Adrenal gland (tissue), 12 donors: Measurements from ENCODE around the gene DAPK2. TPM values are rescaled to one million over a fixed set of nuclear protein-coding genes. Genes with fewer than 3 reads are reported as not detected.

Source experiments
- DNase-seq, 7 donors: peaks; one replicate each; pipeline ENCODE4 v3.0.0-alpha.2; 2019 to 2020
- H3K27ac ChIP-seq, 5 donors: fragments of 200-600 bp; sonication (generic) in 4 of 5; 1 replicate in 3 of 5; 2 replicates in 2 of 5; pipeline versions ENCODE4 v1.5.1 to v1.8.0; 2016 to 2020; ENCODE audit warnings: mild to moderate bottlenecking in 1 of 5
- H3K27me3 ChIP-seq: fragments of 200-600 bp; 2 replicates; pipeline ENCODE4 v1.8.0; 2021
- H3K36me3 ChIP-seq, 2 donors: fragments of 200-600 bp; replicated peaks in 1 of 2; 1 replicate in 1 of 2; 2 replicates in 1 of 2; pipeline versions ENCODE4 v1.5.1 to v1.8.0; 2018 to 2022
- H3K4me1 ChIP-seq, 2 donors: fragments of 200-600 bp; replicated peaks in 1 of 2; 1 replicate in 1 of 2; 2 replicates in 1 of 2; pipeline versions ENCODE4 v1.5.1 to v1.8.0; 2018 to 2021
- H3K4me3 ChIP-seq, 4 donors: fragments of 200-600 bp; sonication (generic) in 3 of 4; one replicate each; pipeline ENCODE4 v1.5.1; 2016 to 2018
- H3K9me3 ChIP-seq, 3 donors: fragments of 200-600 bp; sonication (generic) in 1 of 3; replicated peaks in 1 of 3; 1 replicate in 2 of 3; 2 replicates in 1 of 3; pipeline versions ENCODE4 v1.5.1 to v1.8.0; 2016 to 2021
- CTCF ChIP-seq, 6 experiments: fragments of 450-650 bp in 4 of 6; fragments of 200-600 bp in 2 of 6; sonication (generic) in 1 of 6; IDR thresholded peaks; 1 replicate in 5 of 6; 2 replicates in 1 of 6; pipeline versions ENCODE4 v1.5.1 to v1.8.0; 2016 to 2021; ENCODE audit warnings: antibody characterized with exemption in 6 of 6, mild to moderate bottlenecking in 2 of 6, moderate library complexity in 1 of 6
- POLR2A ChIP-seq, 2 donors: fragments of 450-650 bp; IDR thresholded peaks; one replicate each; pipeline ENCODE4 v1.6.1; 2017; ENCODE audit warnings: antibody characterized with exemption in 2 of 2, mild to moderate bottlenecking in 2 of 2, moderate library complexity in 1 of 2
- WGBS, 4 donors: extraction: QIAGEN DNeasy Blood & Tissue Kit in 2 of 4; methylation state at CpG; one replicate each; pipeline versions ENCODE4 v1.1.5 to v1.1.7; 2013 to 2017; 5-methylcytosine and 5-hydroxymethylcytosine counted together
- intact Hi-C, 2 donors: fragments of 100-400 bp; cut with DNase I; formaldehyde crosslinking; loops; one replicate each; pipeline versions ENCODE4 v1.14.1 to v1.15.0; 2022 to 2023
- microRNA counts, 2 donors: library from miRNA; unstranded; fragments of <30 nt; microRNA quantifications; one replicate each; lab custom pipeline; 2016
- microRNA-seq, 3 donors: library from miRNA; unstranded; fragments of <30 nt; microRNA quantifications; one replicate each; pipeline ENCODE4, GENCODE V29; 2017 to 2020
- polyA plus RNA-seq, 3 donors: library from polyadenylated mRNA; stranded (reverse); fragments of 200-250 nt in 2 of 3; fragments of 350-450 nt in 1 of 3; fragmentation: Illumina TruSeq in 1 of 3; extraction: RNeasy Lipid Tissue Mini Kit (QIAGEN cat#74804) in 1 of 3; gene quantifications; one replicate each; pipeline ENCODE4 v1.2.3, GENCODE V29; 2013 to 2014
- small RNA-seq, 2 donors: library from RNA; depleted of rRNA; stranded (forward); fragments of <200 nt; gene quantifications; one replicate each; pipeline ENCODE3, GENCODE V24; 2016
- total RNA-seq, 9 donors: library from RNA; depleted of rRNA in 4 of 9; stranded (reverse); fragments of >200 nt in 4 of 9; fragments of 120-200 nt in 1 of 9; fragmentation: NEBNext Ultra II Directional in 1 of 9; extraction: Animal tissue kit (Norgen Biotek cat#: 25700) in 1 of 9; gene quantifications; one replicate each; pipeline versions ENCODE4 v1.1.0 to v1.2.4, GENCODE V29; 2013 to 2023
- donor health status: healthy with polysubstance abuse.
- donor health status: Bipolar disorder and iron deficiency.
- donor health status: DM: yes; HTN: yes; CAD: no.
- donor health status: DM: no; HTN: no; CAD: no.
- donor health status: DM: no; HTN: no; CAD: no.
- donor health status: DM: yes; HTN: yes; CAD: no.

The DAPK2 gene
- total and polyA plus RNA-seq, 12 donors = 0.97 to 8.7 (median 6.1) TPM

- H3K36me3 ChIP-seq = no peaks in the 10 kb centered on the region
- DNase-seq = peak in 1 of 7 donors; percentile 5
- intact Hi-C loops = no loop called here
- H3K9me3 ChIP-seq = no peaks in the 10 kb centered on the region
- no peaks in the 10 kb centered on the region for H3K4me1 ChIP-seq
- no peak overlapping the region for H3K4me3 ChIP-seq
- TF ChIP-seq POLR2A (IDR thresholded peaks at IDR 0.05) = no peak
- TF ChIP-seq CTCF (IDR thresholded peaks at IDR 0.05) = no peak
- no peak overlapping the region for H3K27ac ChIP-seq
- WGBS, 4 donors = 47 to 61% (median 54%) methylated on average over 3 of the region's 3 CpGs
- H3K27me3 ChIP-seq = no peaks in the 10 kb centered on the region
These were observed 187.4 kb downstream of the DAPK2 start for GRCh38 chr15:63858881-63859280.

DNA sequence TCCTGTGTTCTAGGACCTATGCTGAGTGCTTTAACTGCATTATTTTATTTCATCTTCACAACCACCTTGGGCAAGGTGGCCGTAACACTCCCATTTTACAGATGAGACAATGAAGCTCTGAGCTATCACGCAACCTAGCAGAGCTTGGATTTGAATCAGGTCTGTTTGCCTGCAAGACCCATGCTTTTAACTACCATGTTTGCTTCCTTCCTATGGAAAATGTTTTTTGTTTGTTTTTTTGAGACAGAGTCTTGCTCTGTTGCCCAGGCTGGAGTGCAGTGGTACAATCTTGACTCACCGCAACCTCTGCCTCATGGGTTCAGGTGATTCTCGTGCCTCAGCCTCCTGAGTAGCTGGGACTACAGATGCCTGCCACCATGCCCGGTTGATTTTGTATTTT is 187.8 kb downstream of the DAPK2 start:
- no peaks in the 10 kb centered on the region for H3K4me1 ChIP-seq
- no peaks in the 10 kb centered on the region for H3K36me3 ChIP-seq
- intact Hi-C loops = no loop called here
- TF ChIP-seq CTCF (IDR thresholded peaks at IDR 0.05) = no peak
- no peak for TF ChIP-seq POLR2A (IDR thresholded peaks at IDR 0.05)
- no peaks in the 10 kb centered on the region for H3K27me3 ChIP-seq
- no peak overlapping the region for H3K4me3 ChIP-seq
- 91 to 98% (median 96%) methylated on average over 5 of the region's 5 CpGs for WGBS, 4 donors
- no peak overlapping the region for H3K27ac ChIP-seq
- DNase-seq = no peak
- no peaks in the 10 kb centered on the region for H3K9me3 ChIP-seq

DNA sequence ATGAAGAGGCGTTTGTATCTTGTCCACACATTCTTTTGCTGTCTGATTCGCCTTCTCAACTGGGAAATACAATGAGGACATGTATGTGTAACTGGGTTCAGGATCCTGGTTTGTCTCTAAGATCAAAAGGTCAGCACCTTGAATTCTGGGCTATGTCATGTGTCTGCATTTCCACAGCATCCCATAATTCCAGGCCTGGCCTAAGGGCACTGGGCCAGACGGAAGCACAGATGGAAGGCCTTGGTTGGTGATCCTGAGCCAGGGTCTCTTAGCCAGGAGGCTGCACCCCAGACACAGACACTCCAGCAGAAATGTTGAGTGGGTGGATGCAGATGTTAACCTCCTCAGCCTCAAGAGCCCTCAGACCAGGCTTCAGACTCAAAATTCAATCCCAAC is 188.8 kb downstream of the DAPK2 start:
- Histone ChIP-seq H3K36me3 (no peaks in the 10 kb centered on the region), H3K27ac (no peak overlapping the region), H3K9me3 (no peaks in the 10 kb centered on the region), H3K27me3 (no peaks in the 10 kb centered on the region), H3K4me3 (no peak overlapping the region), H3K4me1 (no peaks in the 10 kb centered on the region)
- TF ChIP-seq POLR2A (IDR thresholded peaks at IDR 0.05) (no peak), CTCF (IDR thresholded peaks at IDR 0.05) (no peak)
- DNase-seq = no peak
- 67 to 83% (median 79%) methylated on average over 2 to 3 of the region's 3 CpGs for WGBS, 4 donors
- intact Hi-C loops = no loop called here

MicroRNAs encoded within 50 kb of the gene (microRNA counts, 767-probe panel; counts per million panel counts)
- microRNA hsa-miR-422a (lab: Ali Mortazavi, UCI) = 0 counts per million in 2 donors

Small RNA genes within 50 kb of the gene (microRNA-seq; reads per million reads assigned to microRNA genes)
- 0 reads per million in 3 donors for gene MIR422A

Small RNA genes within 50 kb of the gene (small RNA-seq; reads per million reads assigned to genes)
- gene AC015914.2 = 0 reads per million in 2 donors
- gene MIR422A = 0 reads per million in 2 donors

Other genes starting within 250 kb of the DAPK2 start
- gene HERC1, start 212.5 kb downstream of the DAPK2 start, total RNA-seq = 100 to 1,000 TPM in 3 of 9 donors, 10 to 100 TPM in 6; 59.6 to 143 (median 93.7) TPM
- 10 to 100 TPM; 20.8 to 38.2 (median 31.2) TPM for gene HERC1, start 212.5 kb downstream of the DAPK2 start, polyA plus RNA-seq
- 100 to 1,000 TPM in 6 of 9 donors, 10 to 100 TPM in 3; 49.2 to 209 (median 119) TPM for gene CIAO2A, start 47.4 kb upstream of the DAPK2 start, total RNA-seq
- 100 to 1,000 TPM in 2 of 3 donors, 10 to 100 TPM in 1; 93.6 to 154 (median 108) TPM for gene CIAO2A, start 47.4 kb upstream of the DAPK2 start, polyA plus RNA-seq
- gene SNX1, start 49.5 kb upstream of the DAPK2 start, total RNA-seq = 100 to 1,000 TPM in 6 of 9 donors, 10 to 100 TPM in 3; 61.2 to 251 (median 143) TPM
- 100 to 1,000 TPM in 1 of 3 donors, 10 to 100 TPM in 2; 69.3 to 119 (median 78.1) TPM for gene SNX1, start 49.5 kb upstream of the DAPK2 start, polyA plus RNA-seq
- gene SNX22, start 105.2 kb upstream of the DAPK2 start, total RNA-seq = 1 to 10 TPM in 4 of 9 donors, under 1 TPM in 5; 0.35 to 2.5 (median 0.84) TPM
- 1 to 10 TPM in 2 of 3 donors, under 1 TPM in 1; 0.15 to 3.1 (median 2.3) TPM for gene SNX22, start 105.2 kb upstream of the DAPK2 start, polyA plus RNA-seq
- gene PPIB, start 116.5 kb upstream of the DAPK2 start, total RNA-seq = 1,000 to 10,000 TPM in 1 of 9 donors, 100 to 1,000 TPM in 8; 313 to 2,941 (median 624) TPM
- gene PPIB, start 116.5 kb upstream of the DAPK2 start, polyA plus RNA-seq = 1,000 to 10,000 TPM in 1 of 3 donors, 100 to 1,000 TPM in 2; 611 to 1,206 (median 702) TPM